ENCODE results near the gene PSME3. TPM values are rescaled to one million over a fixed set of nuclear protein-coding genes. Genes with fewer than 3 reads are reported as not detected.

Gene PSME3
- total RNA-seq, 1 donor from 2014 or later, result 116 TPM

DNA sequence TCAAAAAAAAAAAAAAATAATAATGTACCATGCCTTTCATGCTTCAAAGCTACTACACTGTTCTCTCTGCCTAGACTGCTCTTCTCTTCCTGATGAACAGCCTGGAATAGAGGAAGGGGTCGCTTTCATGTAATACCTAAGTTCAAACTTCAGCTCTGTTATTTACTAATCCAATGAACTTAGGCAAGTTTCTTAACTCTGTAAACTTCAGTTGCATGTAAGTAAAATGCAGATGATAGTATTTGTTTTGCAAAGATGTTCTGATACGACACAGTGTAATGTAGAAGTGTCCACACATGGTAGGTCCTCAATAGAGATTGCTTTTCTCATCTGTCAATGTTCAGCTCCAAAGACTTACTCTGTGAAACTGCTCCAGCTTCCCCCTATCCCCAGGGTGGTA, 41.2 kb upstream of the PSME3 start:
- H3K27me3 Mint-ChIP-seq, result peaks cover 19% of the 10 kb centered on the region
- H3K27ac Mint-ChIP-seq, result no peak overlapping the region
- TF ChIP-seq, protein P1, sequence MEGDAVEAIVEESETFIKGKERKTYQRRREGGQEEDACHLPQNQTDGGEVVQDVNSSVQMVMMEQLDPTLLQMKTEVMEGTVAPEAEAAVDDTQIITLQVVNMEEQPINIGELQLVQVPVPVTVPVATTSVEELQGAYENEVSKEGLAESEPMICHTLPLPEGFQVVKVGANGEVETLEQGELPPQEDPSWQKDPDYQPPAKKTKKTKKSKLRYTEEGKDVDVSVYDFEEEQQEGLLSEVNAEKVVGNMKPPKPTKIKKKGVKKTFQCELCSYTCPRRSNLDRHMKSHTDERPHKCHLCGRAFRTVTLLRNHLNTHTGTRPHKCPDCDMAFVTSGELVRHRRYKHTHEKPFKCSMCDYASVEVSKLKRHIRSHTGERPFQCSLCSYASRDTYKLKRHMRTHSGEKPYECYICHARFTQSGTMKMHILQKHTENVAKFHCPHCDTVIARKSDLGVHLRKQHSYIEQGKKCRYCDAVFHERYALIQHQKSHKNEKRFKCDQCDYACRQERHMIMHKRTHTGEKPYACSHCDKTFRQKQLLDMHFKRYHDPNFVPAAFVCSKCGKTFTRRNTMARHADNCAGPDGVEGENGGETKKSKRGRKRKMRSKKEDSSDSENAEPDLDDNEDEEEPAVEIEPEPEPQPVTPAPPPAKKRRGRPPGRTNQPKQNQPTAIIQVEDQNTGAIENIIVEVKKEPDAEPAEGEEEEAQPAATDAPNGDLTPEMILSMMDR (conservative IDR thresholded peaks at IDR 0.05), result no peak
- DNase-seq (ENCODE audit: extremely low spot score, unreplicated experiment), result no peak
- H3K4me1 Mint-ChIP-seq (ENCODE audit: unreplicated experiment), result peaks cover 5% of the 10 kb centered on the region
- no peak overlapping the region for H3K4me3 Mint-ChIP-seq
- H3K9me3 Mint-ChIP-seq, result no peaks in the 10 kb centered on the region
- peaks cover 5% of the 10 kb centered on the region for H3K36me3 Mint-ChIP-seq

DNA sequence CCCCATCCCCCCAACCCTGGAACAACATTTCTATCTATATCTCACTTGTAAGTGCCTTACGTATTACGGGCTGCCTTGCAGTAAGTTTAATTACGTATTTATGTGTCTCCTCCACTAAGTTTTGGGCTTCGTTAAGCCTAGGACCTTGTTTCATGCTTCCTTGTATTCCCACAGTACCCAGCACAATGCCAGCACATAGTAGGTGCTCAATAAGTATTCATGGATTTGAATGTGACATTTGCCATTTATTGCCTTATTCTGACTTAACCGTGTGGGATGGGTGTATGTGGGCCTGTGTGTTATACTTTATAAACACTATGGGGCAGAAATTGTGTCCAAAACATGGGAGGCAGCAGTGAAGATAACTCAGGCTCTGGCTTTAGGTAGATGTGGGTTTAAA, 40.7 kb upstream of the PSME3 start:
- no peaks in the 10 kb centered on the region for H3K9me3 Mint-ChIP-seq
- no peak for DNase-seq (ENCODE audit: extremely low spot score, unreplicated experiment)
- H3K4me1 Mint-ChIP-seq (ENCODE audit: unreplicated experiment), result peaks cover 8% of the 10 kb centered on the region
- peaks cover 5% of the 10 kb centered on the region for H3K36me3 Mint-ChIP-seq
- TF ChIP-seq, protein P1 (conservative IDR thresholded peaks at IDR 0.05), result no peak
- no peak overlapping the region for H3K27ac Mint-ChIP-seq
- peaks cover 15% of the 10 kb centered on the region for H3K27me3 Mint-ChIP-seq
- H3K4me3 Mint-ChIP-seq, result no peak overlapping the region

DNA sequence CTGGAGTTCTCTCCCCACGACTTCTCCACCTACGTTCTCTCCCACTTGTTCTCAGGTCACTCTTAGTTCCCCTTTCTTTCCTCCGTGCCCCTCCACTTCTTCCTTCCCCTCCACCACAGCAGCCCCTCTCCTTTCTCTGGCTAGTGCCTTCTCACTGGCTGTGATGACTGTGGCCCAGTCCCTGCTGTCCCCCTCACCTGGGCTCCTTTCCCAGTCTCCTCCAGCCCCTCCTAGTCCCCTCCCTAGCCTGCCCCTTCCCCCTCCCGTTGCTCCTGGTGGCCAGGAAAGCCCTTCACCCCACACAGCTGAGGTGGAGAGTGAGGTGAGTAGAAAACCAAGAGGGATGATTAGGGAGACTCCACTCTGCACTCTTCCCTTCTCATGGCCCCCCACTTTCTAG, 38.1 kb upstream of the PSME3 start:
- no peak overlapping the region for H3K4me3 Mint-ChIP-seq
- peaks cover 5% of the 10 kb centered on the region for H3K9me3 Mint-ChIP-seq
- H3K27me3 Mint-ChIP-seq, result peaks cover 7% of the 10 kb centered on the region
- DNase-seq (ENCODE audit: extremely low spot score, unreplicated experiment), result no peak
- H3K4me1 Mint-ChIP-seq (ENCODE audit: unreplicated experiment), result peaks cover 17% of the 10 kb centered on the region
- H3K27ac Mint-ChIP-seq, result no peak overlapping the region
- peaks cover 9% of the 10 kb centered on the region for H3K36me3 Mint-ChIP-seq
- TF ChIP-seq, protein P1 (conservative IDR thresholded peaks at IDR 0.05), result no peak

DNA sequence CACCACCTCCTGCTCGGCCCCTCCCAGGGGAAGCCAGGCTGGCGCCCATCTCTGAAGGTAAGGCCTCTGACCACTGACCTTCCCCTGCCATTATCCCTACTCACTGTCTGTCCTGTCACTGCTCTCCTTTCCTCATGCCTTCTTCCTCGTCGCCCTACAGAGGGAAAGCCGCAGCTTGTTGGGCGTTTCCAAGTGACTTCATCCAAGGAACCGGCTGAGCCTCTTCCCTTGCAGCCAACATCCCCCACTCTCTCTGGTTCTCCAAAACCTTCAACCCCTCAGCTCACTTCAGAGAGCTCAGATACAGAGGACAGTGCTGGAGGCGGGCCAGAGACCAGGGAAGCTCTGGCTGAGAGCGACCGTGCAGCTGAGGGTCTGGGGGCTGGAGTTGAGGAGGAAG, 37.7 kb upstream of the PSME3 start:
- H3K27me3 Mint-ChIP-seq, result peaks cover 8% of the 10 kb centered on the region
- no peak for DNase-seq (ENCODE audit: extremely low spot score, unreplicated experiment)
- peaks cover 5% of the 10 kb centered on the region for H3K9me3 Mint-ChIP-seq
- H3K4me1 Mint-ChIP-seq (ENCODE audit: unreplicated experiment), result peaks cover 17% of the 10 kb centered on the region
- H3K36me3 Mint-ChIP-seq, result peaks cover 9% of the 10 kb centered on the region
- H3K4me3 Mint-ChIP-seq, result peak overlapping the region; percentile 55
- TF ChIP-seq, protein P1 (conservative IDR thresholded peaks at IDR 0.05), result no peak
- peak overlapping the region; percentile 64 for H3K27ac Mint-ChIP-seq

DNA sequence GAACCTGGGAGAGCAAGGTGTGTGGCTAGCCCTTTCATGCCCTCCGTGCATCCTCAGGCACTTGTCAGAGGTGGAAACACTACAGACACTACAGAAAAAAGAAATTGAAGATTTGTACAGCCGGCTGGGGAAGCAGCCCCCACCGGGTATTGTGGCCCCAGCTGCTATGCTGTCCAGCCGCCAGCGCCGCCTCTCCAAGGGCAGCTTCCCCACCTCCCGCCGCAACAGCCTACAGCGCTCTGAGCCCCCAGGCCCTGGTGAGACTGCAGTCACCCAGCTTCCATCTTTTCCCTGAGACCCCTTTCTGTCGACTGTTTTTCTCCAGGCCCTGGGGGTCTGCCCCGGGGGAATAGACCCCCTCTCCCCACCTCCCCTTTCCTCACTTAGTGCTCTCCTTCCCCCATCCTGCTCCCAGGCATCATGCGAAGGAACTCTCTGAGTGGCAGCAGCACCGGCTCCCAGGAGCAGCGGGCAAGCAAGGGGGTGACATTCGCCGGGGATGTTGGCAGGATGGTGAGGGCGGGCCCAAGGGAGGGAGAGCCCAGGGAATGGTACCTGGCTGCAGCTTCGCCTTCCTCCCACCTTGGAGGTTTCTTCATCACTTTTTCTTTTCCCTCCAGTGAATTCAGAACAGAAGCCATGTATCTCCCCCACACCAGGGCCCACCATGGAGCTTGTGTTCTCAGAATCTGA, 37.0 kb upstream of the PSME3 start:
- DNase-seq (ENCODE audit: extremely low spot score, unreplicated experiment), result no peak
- peak overlapping the region; percentile 87 for H3K27ac Mint-ChIP-seq
- H3K4me1 Mint-ChIP-seq (ENCODE audit: unreplicated experiment), result peaks cover 17% of the 10 kb centered on the region
- H3K9me3 Mint-ChIP-seq, result peaks cover 5% of the 10 kb centered on the region
- peaks cover 9% of the 10 kb centered on the region for H3K36me3 Mint-ChIP-seq
- H3K4me3 Mint-ChIP-seq, result peak overlapping the region; percentile 96
- peaks cover 11% of the 10 kb centered on the region for H3K27me3 Mint-ChIP-seq
- TF ChIP-seq, protein P1 (conservative IDR thresholded peaks at IDR 0.05), result no peak
